SK-N-SH treated with all-trans-retinoic acid at 6 μM for 48 hours (cell line): Measurements from ENCODE around the gene BLVRB.
"Not testable (repeated sequence)": the region's sequence is repeated elsewhere in the genome, so short reads cannot be mapped to it uniquely, and the experiment has no call there.

Experiments used
- ATAC-seq: fragments of 200-7000 bp; cut with Tn5 transposase; 3 replicates; pipeline ENCODE4 v1.9.1; 2020; ENCODE audit warnings: mild to moderate bottlenecking, moderate library complexity
- ARNTL ChIP-seq: fragments of 450-650 bp; formaldehyde crosslinking; IDR thresholded peaks from 2 replicates; pipeline ENCODE4 v1.5.0; 2020; ENCODE audit warnings: low read depth, mild to moderate bottlenecking, moderate library complexity, borderline replicate concordance
- BACH2 ChIP-seq: fragments of 250-450 bp; sonication (Bioruptor Pico); IDR thresholded peaks from 2 replicates; pipeline ENCODE4 v1.9.0; 2021; ENCODE audit warnings: mild to moderate bottlenecking, borderline replicate concordance
- CREB5 ChIP-seq: fragments of 250-450 bp; sonication (Bioruptor Pico); IDR thresholded peaks from 2 replicates; pipeline ENCODE4 v1.5.1; 2020; ENCODE audit warnings: low read depth, mild to moderate bottlenecking, moderate library complexity
- CSDC2 ChIP-seq: fragments of 250-450 bp; sonication (Bioruptor Pico); IDR thresholded peaks from 2 replicates; pipeline ENCODE4 v1.5.0; 2020; ENCODE audit warnings: mild to moderate bottlenecking, moderate library complexity
- CSRNP3 ChIP-seq: fragments of 250-450 bp; sonication (Bioruptor Pico); IDR thresholded peaks from 2 replicates; pipeline ENCODE4 v1.5.1; 2021; ENCODE audit warnings: mild to moderate bottlenecking, moderate library complexity
- ESRRG ChIP-seq: fragments of 250-450 bp; sonication (Bioruptor Pico); IDR thresholded peaks from 2 replicates; pipeline ENCODE4 v1.6.1; 2021; ENCODE audit warnings: mild to moderate bottlenecking
- ISL1 ChIP-seq: fragments of 250-450 bp; sonication (Bioruptor Pico); IDR thresholded peaks from 2 replicates; pipeline ENCODE4 v2.1.2; 2022; ENCODE audit warnings: mild to moderate bottlenecking, moderate library complexity
- OSR1 ChIP-seq: fragments of 250-450 bp; sonication (Bioruptor Pico); IDR thresholded peaks from 2 replicates; pipeline ENCODE4 v1.8.0; 2022; ENCODE audit warnings: moderate library complexity, mild to moderate bottlenecking, inconsistent platforms
- PATZ1 ChIP-seq: fragments of 250-450 bp; sonication (Bioruptor Pico); IDR thresholded peaks from 2 replicates; pipeline ENCODE4 v1.8.0; 2020; ENCODE audit warnings: mild to moderate bottlenecking, moderate library complexity, borderline replicate concordance
- POU6F1 ChIP-seq: fragments of 250-450 bp; sonication (Bioruptor Pico); IDR thresholded peaks from 2 replicates; pipeline ENCODE4 v1.8.0; 2021; ENCODE audit warnings: low read depth, mild to moderate bottlenecking, moderate library complexity, borderline replicate concordance
- PPARA ChIP-seq: fragments of 250-450 bp; sonication (Bioruptor Pico); IDR thresholded peaks from 2 replicates; pipeline ENCODE4 v1.5.0; 2020; ENCODE audit warnings: mild to moderate bottlenecking, borderline replicate concordance
- RARB ChIP-seq: fragments of 250-450 bp; sonication (Bioruptor Pico); IDR thresholded peaks from 2 replicates; pipeline ENCODE4 v1.8.0; 2021; ENCODE audit warnings: mild to moderate bottlenecking, moderate library complexity
- SNAI2 ChIP-seq: fragments of 250-450 bp; sonication (Bioruptor Pico); IDR thresholded peaks from 2 replicates; pipeline ENCODE4 v1.5.0; 2020; ENCODE audit warnings: mild to moderate bottlenecking, moderate library complexity
- TCF4 ChIP-seq: fragments of 250-450 bp; sonication (Bioruptor Pico); IDR thresholded peaks from 2 replicates; pipeline ENCODE4 v1.8.0; 2021; ENCODE audit warnings: mild to moderate bottlenecking, moderate library complexity, borderline replicate concordance
- TOX ChIP-seq: fragments of 250-450 bp; sonication (Bioruptor Pico); IDR thresholded peaks from 2 replicates; pipeline ENCODE4 v1.8.0; 2021; ENCODE audit warnings: mild to moderate bottlenecking, moderate library complexity, borderline replicate concordance
- TSHZ2 ChIP-seq: fragments of 250-450 bp; sonication (Bioruptor Pico); IDR thresholded peaks from 2 replicates; pipeline ENCODE4 v1.5.0; 2020; ENCODE audit warnings: mild to moderate bottlenecking, moderate library complexity
- ZC3H10 ChIP-seq: fragments of 250-450 bp; sonication (Bioruptor Pico); IDR thresholded peaks from 2 replicates; pipeline ENCODE4 v1.5.1; 2021; ENCODE audit warnings: mild to moderate bottlenecking, moderate library complexity
- ZFP3 ChIP-seq: fragments of 250-450 bp; sonication (Bioruptor Pico); IDR thresholded peaks from 2 replicates; pipeline ENCODE4 v1.5.0; 2020; ENCODE audit warnings: mild to moderate bottlenecking, moderate library complexity
- ZNF565 ChIP-seq: fragments of 450-650 bp; formaldehyde crosslinking; conservative IDR thresholded peaks from 2 replicates; pipeline ENCODE4 v1.5.0; 2020; ENCODE audit warnings: low read depth, mild to moderate bottlenecking, moderate library complexity
- ZNF70 ChIP-seq: fragments of 450-650 bp; formaldehyde crosslinking; IDR thresholded peaks from 2 replicates; pipeline ENCODE4 v1.5.0; 2020; ENCODE audit warnings: mild to moderate bottlenecking, moderate library complexity
- ZNF8 ChIP-seq: fragments of 450-650 bp; formaldehyde crosslinking; IDR thresholded peaks from 2 replicates; pipeline ENCODE4 v1.5.0; 2020; ENCODE audit warnings: mild to moderate bottlenecking, moderate library complexity

The BLVRB gene

GRCh38 chr19:40433391-40434216 is 31.9 kb downstream of the BLVRB start:
- ATAC-seq: peak; percentile 98

GRCh38 chr19:40432760-40433159 is 32.8 kb downstream of the BLVRB start:
- ATAC-seq: not testable (repeated sequence)
- peak; percentile 70; the same call in 1 of the 2 replicates for TF ChIP-seq ZFP3 (CRISPR knock-in tag)

More at GRCh38 chr19:40433391-40434216, 31.9 kb downstream of the BLVRB start:
- TF ChIP-seq RARB (CRISPR knock-in tag) (no peak), TCF4 (no peak)

GRCh38 chr19:40431698-40432097 is 33.8 kb downstream of the BLVRB start:
- no peak for ATAC-seq
- TF ChIP-seq ZC3H10 (CRISPR knock-in tag) (no peak), TOX (CRISPR knock-in tag) (no peak), ZNF70 (no peak), BACH2 (CRISPR knock-in tag) (no peak), ZFP3 (CRISPR knock-in tag) (no peak), TCF4 (no peak), ZNF8 (no peak), RARB (CRISPR knock-in tag) (no peak), TSHZ2 (CRISPR knock-in tag) (no peak), OSR1 (CRISPR knock-in tag) (no peak), SNAI2 (no peak), ESRRG (CRISPR knock-in tag) (no peak), ISL1 (CRISPR knock-in tag) (no peak), PPARA (CRISPR knock-in tag) (no peak), CSDC2 (CRISPR knock-in tag) (no peak), PATZ1 (CRISPR knock-in tag) (no peak)

- ATAC-seq: not testable (repeated sequence)
Measured at GRCh38 chr19:40430242-40430641, 35.3 kb downstream of the BLVRB start.

GRCh38 chr19:40428197-40428596 is 37.3 kb downstream of the BLVRB start:
- ATAC-seq: not testable (repeated sequence)

GRCh38 chr19:40425450-40426287 is 39.9 kb downstream of the BLVRB start, which contains the start of gene SERTAD1:
SERTAD1 (minus strand) TSS chr19:40425992; CDS start chr19:40423546, 2,446 bp downstream.
- ATAC-seq: peak; percentile 86
- TF ChIP-seq CREB5 (CRISPR knock-in tag) (no peak), BACH2 (CRISPR knock-in tag) (no peak), ZC3H10 (CRISPR knock-in tag) (no peak), ISL1 (CRISPR knock-in tag) (no peak), CSRNP3 (CRISPR knock-in tag) (no peak), ZNF565 (CRISPR knock-in tag) (no peak), ARNTL (CRISPR knock-in tag) (no peak), POU6F1 (no peak), PPARA (CRISPR knock-in tag) (no peak)
